C4-2B (cell line): ENCODE measurements around the gene NECAB2.

Source experiments
- ZFX ChIP-seq: fragments of 450-650 bp; IDR thresholded peaks from 2 replicates; pipeline ENCODE4 v1.6.1; 2017
- TF ChIP-seq, protein P1 (sequence below): fragments of 450-650 bp; conservative IDR thresholded peaks from 2 replicates; pipeline ENCODE4 v1.5.1; 2017; ENCODE audit warnings: mild to moderate bottlenecking

DNA sequence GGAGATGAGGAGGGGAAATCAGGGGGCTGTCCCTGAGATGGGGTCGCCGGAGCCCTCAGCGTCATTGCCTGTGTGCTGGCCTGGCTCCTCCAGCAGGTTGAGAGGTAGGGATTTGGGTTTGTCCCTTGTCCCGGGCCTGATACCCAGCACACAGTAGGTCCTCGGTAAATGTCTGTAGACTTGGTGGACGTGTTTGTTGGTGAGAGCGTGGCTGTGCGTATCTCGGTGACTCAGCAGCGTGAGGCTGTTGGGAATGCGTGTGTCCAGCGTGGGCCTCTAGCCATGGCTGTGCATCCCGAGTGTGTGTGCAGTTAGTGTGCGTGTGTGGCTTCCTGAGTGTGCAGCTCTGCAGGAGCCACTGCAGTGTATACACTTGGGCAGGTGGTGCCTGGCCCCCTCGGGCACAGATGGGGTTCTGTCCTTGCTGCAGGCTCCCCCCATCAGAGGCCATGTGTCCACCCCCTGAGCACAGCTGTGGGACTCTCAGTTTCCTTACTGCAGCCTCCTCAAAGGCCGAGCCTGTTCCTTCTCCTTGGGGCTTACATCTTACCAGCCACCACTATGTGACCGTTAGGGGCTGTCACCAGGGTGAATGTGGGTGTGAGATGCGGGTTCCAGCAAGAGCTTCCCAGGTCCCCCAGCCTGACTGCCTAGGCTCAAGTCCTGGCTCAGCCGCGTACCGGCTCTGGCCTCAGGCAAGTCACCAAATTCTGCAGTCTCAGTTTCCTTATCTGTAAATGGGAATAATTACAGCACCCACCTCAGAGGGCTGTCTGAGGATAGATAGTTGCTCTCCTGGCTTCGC lies 5.7 kb downstream of the NECAB2 start:
- TF ChIP-seq, protein P1, sequence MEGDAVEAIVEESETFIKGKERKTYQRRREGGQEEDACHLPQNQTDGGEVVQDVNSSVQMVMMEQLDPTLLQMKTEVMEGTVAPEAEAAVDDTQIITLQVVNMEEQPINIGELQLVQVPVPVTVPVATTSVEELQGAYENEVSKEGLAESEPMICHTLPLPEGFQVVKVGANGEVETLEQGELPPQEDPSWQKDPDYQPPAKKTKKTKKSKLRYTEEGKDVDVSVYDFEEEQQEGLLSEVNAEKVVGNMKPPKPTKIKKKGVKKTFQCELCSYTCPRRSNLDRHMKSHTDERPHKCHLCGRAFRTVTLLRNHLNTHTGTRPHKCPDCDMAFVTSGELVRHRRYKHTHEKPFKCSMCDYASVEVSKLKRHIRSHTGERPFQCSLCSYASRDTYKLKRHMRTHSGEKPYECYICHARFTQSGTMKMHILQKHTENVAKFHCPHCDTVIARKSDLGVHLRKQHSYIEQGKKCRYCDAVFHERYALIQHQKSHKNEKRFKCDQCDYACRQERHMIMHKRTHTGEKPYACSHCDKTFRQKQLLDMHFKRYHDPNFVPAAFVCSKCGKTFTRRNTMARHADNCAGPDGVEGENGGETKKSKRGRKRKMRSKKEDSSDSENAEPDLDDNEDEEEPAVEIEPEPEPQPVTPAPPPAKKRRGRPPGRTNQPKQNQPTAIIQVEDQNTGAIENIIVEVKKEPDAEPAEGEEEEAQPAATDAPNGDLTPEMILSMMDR = no peak
- no peak for TF ChIP-seq ZFX
